ENCODE data around the gene LIN54.

LIN54 gene

GRCh38 chr4:82892467-82892802 is 118.2 kb downstream of the LIN54 start:
- no peak for DNase-seq (ENCODE audit: low spot score in 2 of 2)
- Mint-ChIP-seq H3K27me3 (no peaks in the 10 kb centered on the region), H3K4me1 (peaks cover 25% of the 10 kb centered on the region), H3K9me3 (no peaks in the 10 kb centered on the region), H3K36me3 (ENCODE audit: insufficient read depth) (peaks cover 43% of the 10 kb centered on the region), H3K27ac (ENCODE audit: low read depth) (peak overlapping the region; percentile 98), H3K4me3 (peak overlapping the region; percentile 97)
- ATAC-seq (replicated peaks; ENCODE audit: extremely low read depth, poor library complexity, severe bottlenecking): no peak

- Mint-ChIP-seq H3K27ac (ENCODE audit: low read depth) (peak overlapping the region; percentile 98), H3K4me1 (peaks cover 27% of the 10 kb centered on the region), H3K36me3 (ENCODE audit: insufficient read depth) (peaks cover 40% of the 10 kb centered on the region), H3K9me3 (no peaks in the 10 kb centered on the region), H3K27me3 (no peaks in the 10 kb centered on the region), H3K4me3 (peak overlapping the region; percentile 97)
- ATAC-seq (replicated peaks; ENCODE audit: extremely low read depth, poor library complexity, severe bottlenecking) (no peak), DNase-seq (ENCODE audit: low spot score in 2 of 2) (no peak)
Measured at GRCh38 chr4:82891707-82892466, 118.7 kb downstream of the LIN54 start.

- peaks cover 37% of the 10 kb centered on the region for H3K36me3 Mint-ChIP-seq (ENCODE audit: insufficient read depth)
- peaks cover 30% of the 10 kb centered on the region for H3K4me1 Mint-ChIP-seq
- peak within 1 kb of the TSS; percentile 97 for H3K4me3 Mint-ChIP-seq
- DNase-seq (ENCODE audit: low spot score in 2 of 2) (peak; percentile 91 to 96), ATAC-seq (replicated peaks; ENCODE audit: extremely low read depth, poor library complexity, severe bottlenecking) (peak; percentile 93)
- H3K9me3 Mint-ChIP-seq: no peaks in the 10 kb centered on the region
- no peaks in the 10 kb centered on the region for H3K27me3 Mint-ChIP-seq
- H3K27ac Mint-ChIP-seq (ENCODE audit: low read depth): peak within 1 kb of the TSS; percentile 98
Measured at GRCh38 chr4:82890901-82891706, 119.5 kb downstream of the LIN54 start, which contains the start of gene SEC31A. SEC31A (minus strand) TSS chr4:82891153; CDS start chr4:82881936, 9,217 bp downstream.

- Mint-ChIP-seq H3K36me3 (ENCODE audit: insufficient read depth) (peaks cover 35% of the 10 kb centered on the region), H3K4me1 (peaks cover 34% of the 10 kb centered on the region), H3K27me3 (no peaks in the 10 kb centered on the region), H3K27ac (ENCODE audit: low read depth) (peak overlapping the region; percentile 98), H3K9me3 (no peaks in the 10 kb centered on the region), H3K4me3 (peak overlapping the region; percentile 97)
- DNase-seq (ENCODE audit: low spot score in 2 of 2) (no peak), ATAC-seq (replicated peaks; ENCODE audit: extremely low read depth, poor library complexity, severe bottlenecking) (peak; percentile 3)
Measured at GRCh38 chr4:82890528-82890900, 120.1 kb downstream of the LIN54 start.

- H3K9me3 Mint-ChIP-seq: no peaks in the 10 kb centered on the region
- no peak for ATAC-seq (replicated peaks; ENCODE audit: extremely low read depth, poor library complexity, severe bottlenecking)
- peak overlapping the region; percentile 98 for H3K27ac Mint-ChIP-seq (ENCODE audit: low read depth)
- H3K36me3 Mint-ChIP-seq (ENCODE audit: insufficient read depth): peaks cover 34% of the 10 kb centered on the region
- H3K4me3 Mint-ChIP-seq: peak overlapping the region; percentile 97
- H3K27me3 Mint-ChIP-seq: no peaks in the 10 kb centered on the region
- H3K4me1 Mint-ChIP-seq: peaks cover 46% of the 10 kb centered on the region
- no peak for DNase-seq (ENCODE audit: low spot score in 2 of 2)
Measured at GRCh38 chr4:82889287-82889686, 121.3 kb downstream of the LIN54 start.

- DNase-seq (ENCODE audit: low spot score in 2 of 2) (no peak), ATAC-seq (replicated peaks; ENCODE audit: extremely low read depth, poor library complexity, severe bottlenecking) (no peak)
- H3K27ac Mint-ChIP-seq (ENCODE audit: low read depth): no peak overlapping the region
- H3K36me3 Mint-ChIP-seq (ENCODE audit: insufficient read depth): peaks cover 38% of the 10 kb centered on the region
- no peaks in the 10 kb centered on the region for H3K27me3 Mint-ChIP-seq
- H3K4me1 Mint-ChIP-seq: peaks cover 50% of the 10 kb centered on the region
- H3K9me3 Mint-ChIP-seq: no peaks in the 10 kb centered on the region
- no peak overlapping the region for H3K4me3 Mint-ChIP-seq
Measured at GRCh38 chr4:82886147-82886942, 124.3 kb downstream of the LIN54 start.

- Mint-ChIP-seq H3K4me3 (no peak overlapping the region), H3K27ac (ENCODE audit: low read depth) (peak overlapping the region; percentile 4), H3K9me3 (no peaks in the 10 kb centered on the region), H3K27me3 (no peaks in the 10 kb centered on the region), H3K36me3 (ENCODE audit: insufficient read depth) (peaks cover 36% of the 10 kb centered on the region), H3K4me1 (peaks cover 53% of the 10 kb centered on the region)
- ATAC-seq (replicated peaks; ENCODE audit: extremely low read depth, poor library complexity, severe bottlenecking) (no peak), DNase-seq (ENCODE audit: low spot score in 2 of 2) (no peak)
Measured at GRCh38 chr4:82885410-82885809, 125.2 kb downstream of the LIN54 start.

Data from central memory CD8-positive, alpha-beta T cell (primary cell).